ENCODE data around the gene GPR158. TPM values are rescaled to one million over a fixed set of nuclear protein-coding genes. Genes with fewer than 3 reads are reported as not detected.

GPR158 gene
- total and polyA plus RNA-seq, 2 donors from 2014 or later = 0.09 to 0.22 TPM

DNA sequence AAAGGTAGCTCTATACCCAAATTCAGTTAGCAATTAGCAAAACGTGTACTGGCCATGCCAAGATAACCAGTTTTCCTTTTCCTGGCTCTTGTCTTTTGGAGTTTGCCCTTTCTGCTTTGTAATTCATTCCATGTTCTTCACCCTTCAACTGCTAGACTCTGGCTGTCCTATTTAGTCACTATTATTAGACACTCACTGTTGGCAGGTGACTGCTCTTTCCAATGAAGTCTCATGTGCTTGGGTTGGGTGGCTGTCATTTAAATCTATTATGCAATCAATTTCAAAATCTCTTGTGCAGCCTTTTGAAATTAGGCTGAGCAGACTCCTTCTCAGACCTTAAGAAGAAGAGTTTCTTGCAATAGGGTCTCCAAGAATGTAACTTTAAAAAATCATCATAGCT lies 266.5 kb downstream of the GPR158 start:
- Histone ChIP-seq H3K36me3 (ENCODE audit: control insufficient read depth in 2 of 3, insufficient read depth in 3 of 3, low read length in 3 of 3) (no peaks in the 10 kb centered on the region), H3K9me3 (ENCODE audit: control insufficient read depth in 2 of 3, insufficient read depth in 1 of 3, low read length in 3 of 3) (no peaks in the 10 kb centered on the region), H3K4me1 (ENCODE audit: control insufficient read depth in 2 of 3, insufficient read depth in 2 of 3, low read depth in 1 of 3, low read length in 3 of 3) (no peaks in the 10 kb centered on the region), H3K9ac (ENCODE audit: low read length in 3 of 3) (no peak overlapping the region), H3K27me3 (ENCODE audit: control insufficient read depth, insufficient read depth, low read length) (no peaks in the 10 kb centered on the region), H3K27ac (ENCODE audit: low read depth in 2 of 2, low read length in 2 of 2) (no peak overlapping the region), H3K4me3 (ENCODE audit: low read length in 3 of 3) (no peak overlapping the region)
- intact Hi-C loops (cut with DNase I) = no loop called here
- FAIRE-seq = no peak
- no peak for DNase-seq
- TF ChIP-seq, protein P1, sequence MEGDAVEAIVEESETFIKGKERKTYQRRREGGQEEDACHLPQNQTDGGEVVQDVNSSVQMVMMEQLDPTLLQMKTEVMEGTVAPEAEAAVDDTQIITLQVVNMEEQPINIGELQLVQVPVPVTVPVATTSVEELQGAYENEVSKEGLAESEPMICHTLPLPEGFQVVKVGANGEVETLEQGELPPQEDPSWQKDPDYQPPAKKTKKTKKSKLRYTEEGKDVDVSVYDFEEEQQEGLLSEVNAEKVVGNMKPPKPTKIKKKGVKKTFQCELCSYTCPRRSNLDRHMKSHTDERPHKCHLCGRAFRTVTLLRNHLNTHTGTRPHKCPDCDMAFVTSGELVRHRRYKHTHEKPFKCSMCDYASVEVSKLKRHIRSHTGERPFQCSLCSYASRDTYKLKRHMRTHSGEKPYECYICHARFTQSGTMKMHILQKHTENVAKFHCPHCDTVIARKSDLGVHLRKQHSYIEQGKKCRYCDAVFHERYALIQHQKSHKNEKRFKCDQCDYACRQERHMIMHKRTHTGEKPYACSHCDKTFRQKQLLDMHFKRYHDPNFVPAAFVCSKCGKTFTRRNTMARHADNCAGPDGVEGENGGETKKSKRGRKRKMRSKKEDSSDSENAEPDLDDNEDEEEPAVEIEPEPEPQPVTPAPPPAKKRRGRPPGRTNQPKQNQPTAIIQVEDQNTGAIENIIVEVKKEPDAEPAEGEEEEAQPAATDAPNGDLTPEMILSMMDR (IDR thresholded peaks at IDR 0.05; ENCODE audit: borderline replicate concordance, extremely low read depth, insufficient read depth) = no peak

DNA sequence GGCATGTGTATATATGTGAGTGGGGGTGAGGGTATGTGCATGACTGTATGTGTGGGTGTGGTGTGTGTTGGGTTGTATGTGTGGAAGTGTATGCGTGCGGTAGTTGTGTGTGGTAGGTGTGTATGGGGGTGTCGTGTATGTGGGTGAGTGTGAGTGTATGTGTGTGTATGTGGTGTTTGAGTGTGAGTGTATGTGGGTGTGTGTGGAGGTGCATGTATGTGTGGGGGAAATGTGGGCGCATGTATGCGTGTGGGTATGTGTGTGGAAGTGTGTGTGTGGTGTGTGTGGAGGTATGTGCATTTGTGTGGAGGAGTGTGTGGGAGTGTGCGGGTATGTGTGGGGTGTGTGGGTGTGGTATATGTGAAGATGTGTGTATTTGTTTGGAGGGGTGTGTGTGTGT lies 269.5 kb downstream of the GPR158 start:
- Histone ChIP-seq H3K27me3 (ENCODE audit: control insufficient read depth, insufficient read depth, low read length) (no peaks in the 10 kb centered on the region), H3K9ac (ENCODE audit: low read length in 3 of 3) (no peak overlapping the region), H3K4me3 (ENCODE audit: low read length in 3 of 3) (no peak overlapping the region), H3K9me3 (ENCODE audit: control insufficient read depth in 2 of 3, insufficient read depth in 1 of 3, low read length in 3 of 3) (no peaks in the 10 kb centered on the region), H3K27ac (ENCODE audit: low read depth in 2 of 2, low read length in 2 of 2) (no peak overlapping the region), H3K36me3 (ENCODE audit: control insufficient read depth in 2 of 3, insufficient read depth in 3 of 3, low read length in 3 of 3) (no peaks in the 10 kb centered on the region), H3K4me1 (ENCODE audit: control insufficient read depth in 2 of 3, insufficient read depth in 2 of 3, low read depth in 1 of 3, low read length in 3 of 3) (no peaks in the 10 kb centered on the region)
- FAIRE-seq = no peak
- intact Hi-C loops (cut with DNase I) = no loop called here
- TF ChIP-seq, protein P1 (IDR thresholded peaks at IDR 0.05; ENCODE audit: borderline replicate concordance, extremely low read depth, insufficient read depth) = no peak
- DNase-seq = no peak

DNA sequence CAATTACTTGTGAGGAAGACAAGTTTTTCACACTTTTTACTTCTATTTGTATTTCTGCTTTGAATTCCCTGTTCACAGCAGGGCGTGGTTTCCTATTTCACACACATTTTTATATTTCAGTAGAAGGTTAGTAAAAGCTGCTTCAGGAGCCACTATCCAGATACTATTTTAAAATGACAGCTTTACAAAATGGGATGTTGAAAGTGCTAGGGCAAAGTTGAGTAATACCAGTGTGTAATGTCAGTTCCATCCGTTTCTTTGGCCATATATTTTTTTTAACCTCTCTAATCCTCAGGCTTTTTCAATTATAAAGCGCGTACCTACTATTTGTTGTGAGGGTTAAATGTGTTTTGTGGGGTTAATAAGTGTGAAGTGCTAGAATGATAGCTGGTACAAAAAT lies 276.6 kb downstream of the GPR158 start:
- H3K9ac ChIP-seq (ENCODE audit: low read length in 3 of 3) = no peak overlapping the region

More for the DNA sequence above, 276.6 kb downstream of the GPR158 start:
- Histone ChIP-seq H3K36me3 (ENCODE audit: control insufficient read depth in 2 of 3, insufficient read depth in 3 of 3, low read length in 3 of 3) (no peaks in the 10 kb centered on the region), H3K4me3 (ENCODE audit: low read length in 3 of 3) (no peak overlapping the region), H3K27me3 (ENCODE audit: control insufficient read depth, insufficient read depth, low read length) (no peaks in the 10 kb centered on the region), H3K4me1 (ENCODE audit: control insufficient read depth in 2 of 3, insufficient read depth in 2 of 3, low read depth in 1 of 3, low read length in 3 of 3) (no peaks in the 10 kb centered on the region), H3K9me3 (ENCODE audit: control insufficient read depth in 2 of 3, insufficient read depth in 1 of 3, low read length in 3 of 3) (peaks cover 0 to 5% (median 0%) of the 10 kb centered on the region in 3 donors), H3K27ac (ENCODE audit: low read depth in 2 of 2, low read length in 2 of 2) (no peak overlapping the region)
- no peak for DNase-seq
- intact Hi-C loops (cut with DNase I) = no loop called here
- no peak for FAIRE-seq
- TF ChIP-seq, protein P1 (IDR thresholded peaks at IDR 0.05; ENCODE audit: borderline replicate concordance, extremely low read depth, insufficient read depth) = no peak
